SK-N-SH (cell line): ENCODE measurements around the gene LPIN2. TPM values are rescaled to one million over a fixed set of nuclear protein-coding genes. Genes with fewer than 3 reads are reported as not detected.

Source experiments
- CTCF ChIA-PET: fragments of 300-600, 350-600 bp; formaldehyde crosslinking; extraction: SDS; loops from one replicate; lab custom pipeline; 2021; lab: Yijun Ruan, JAX
- POLR2A ChIA-PET: fragments of 350-600 bp; sonication (Branson Sonifier 250); formaldehyde crosslinking; extraction: SDS; loops from one replicate; lab custom pipeline; 2020; ENCODE audit warnings: antibody characterized with exemption, inconsistent platforms; lab: Yijun Ruan, JAX
- DNase-seq: peaks from one replicate; pipeline ENCODE4 v3.0.0; 2012
- H2AFZ ChIP-seq: fragments of 200-600 bp; sonication (generic); 2 replicates; pipeline ENCODE4 v1.8.1; 2016; ENCODE audit warnings: antibody characterized with exemption, mild to moderate bottlenecking, low read depth
- H3F3A ChIP-seq: fragments of 200-600 bp; sonication (generic); replicated peaks from 2 replicates; pipeline ENCODE3; 2016; ENCODE audit warnings: antibody characterized with exemption, mild to moderate bottlenecking; ENCODE audit not compliant: insufficient read depth
- H3K27ac ChIP-seq, 2 experiments: fragments of 200-500 bp in 1 of 2; fragments of 200-600 bp in 1 of 2; sonication (Bioruptor generic) in 1 of 2; sonication (generic), shearing (Covaris generic) in 1 of 2; 2 replicates each; pipeline versions ENCODE4 v1.5.1 to v1.6.1; 2014 to 2016; ENCODE audit warnings: low read depth in 2 of 2, inconsistent platforms in 1 of 2, low read length in 1 of 2, mild to moderate bottlenecking in 1 of 2, mixed read lengths in 1 of 2
- H3K27me3 ChIP-seq: fragments of 200-600 bp; sonication (generic), shearing (Covaris generic); 2 replicates; pipeline ENCODE4 v1.6.1; 2016; ENCODE audit warnings: mixed run types; ENCODE audit not compliant: insufficient read depth
- H3K36me3 ChIP-seq, 2 experiments: fragments of 200-500 bp in 1 of 2; fragments of 200-600 bp in 1 of 2; sonication (Bioruptor generic) in 1 of 2; sonication (generic) in 1 of 2; replicated peaks in 1 of 2; 2 replicates each; pipeline versions ENCODE3 to v1.5.1; 2014 to 2016; ENCODE audit warnings: low read length in 1 of 2, mild to moderate bottlenecking in 1 of 2; ENCODE audit not compliant: insufficient read depth in 2 of 2, control insufficient read depth in 1 of 2
- H3K4me1 ChIP-seq, 2 experiments: fragments of 200-500 bp in 1 of 2; fragments of 200-600 bp in 1 of 2; sonication (Bioruptor generic) in 1 of 2; sonication (generic), shearing (Covaris generic) in 1 of 2; 2 replicates each; pipeline versions ENCODE4 v1.5.1 to v1.6.1; 2014 to 2016; ENCODE audit warnings: low read depth in 1 of 2, low read length in 1 of 2, mixed run types in 1 of 2; ENCODE audit not compliant: insufficient read depth in 2 of 2, control insufficient read depth in 1 of 2
- H3K4me2 ChIP-seq: fragments of 200-600 bp; sonication (generic), shearing (Covaris generic); 2 replicates; pipeline ENCODE4 v1.6.1; 2017; ENCODE audit warnings: mixed run types
- H3K4me3 ChIP-seq, 2 experiments: fragments of 200-500 bp in 1 of 2; fragments of 200-600 bp in 1 of 2; sonication (Bioruptor generic) in 1 of 2; sonication (generic), shearing (Covaris generic) in 1 of 2; 2 replicates each; pipeline versions ENCODE4 v1.5.1 to v1.8.1; 2014 to 2016; ENCODE audit warnings: low read depth in 2 of 2, inconsistent platforms in 1 of 2, low read length in 1 of 2, mild to moderate bottlenecking in 1 of 2, mixed read lengths in 1 of 2, moderate library complexity in 1 of 2
- H3K79me2 ChIP-seq: fragments of 200-600 bp; sonication (generic); 2 replicates; pipeline ENCODE4 v1.8.1; 2017; ENCODE audit warnings: mild to moderate bottlenecking; ENCODE audit not compliant: insufficient read depth
- H3K9ac ChIP-seq: fragments of 200-600 bp; sonication (generic); 2 replicates; pipeline ENCODE4 v1.6.1; 2017; ENCODE audit warnings: mixed run types
- H3K9me2 ChIP-seq: fragments of 200-600 bp; sonication (generic); 2 replicates; pipeline ENCODE4 v1.6.1; 2017; ENCODE audit warnings: mixed run types
- H3K9me3 ChIP-seq: fragments of 200-600 bp; sonication (generic); 2 replicates; pipeline ENCODE4 v1.6.1; 2017; ENCODE audit warnings: mixed run types, mild to moderate bottlenecking, moderate library complexity
- H4K20me1 ChIP-seq: fragments of 200-600 bp; sonication (generic); 2 replicates; pipeline ENCODE4 v1.6.1; 2017; ENCODE audit warnings: mild to moderate bottlenecking, mixed run types; ENCODE audit not compliant: insufficient read depth
- CHD2 ChIP-seq: fragments of 150-350 bp; IDR thresholded peaks from 2 replicates; pipeline ENCODE4 v1.6.1; 2018; ENCODE audit warnings: low read length; ENCODE audit not compliant: partially characterized antibody
- EP300 ChIP-seq, 2 experiments: IDR thresholded peaks; 2 replicates each; pipeline versions ENCODE4 v1.4.0 to v1.6.1; 2012; ENCODE audit warnings: borderline replicate concordance in 1 of 2, low read depth in 1 of 2, low read length in 1 of 2
- FOXJ3 ChIP-seq: sonication (generic); formaldehyde crosslinking; IDR thresholded peaks from 2 replicates; pipeline ENCODE4 v1.5.1; 2020; ENCODE audit warnings: mild to moderate bottlenecking, missing genetic modification reagents
- FOXM1 ChIP-seq: IDR thresholded peaks from 2 replicates; pipeline ENCODE4 v1.4.0; 2012; ENCODE audit warnings: low read depth, mild to moderate bottlenecking
- GATA2 ChIP-seq: sonication (generic); formaldehyde crosslinking; IDR thresholded peaks from 2 replicates; pipeline ENCODE4 v1.5.0; 2020; ENCODE audit warnings: mild to moderate bottlenecking, missing genetic modification reagents
- IRF3 ChIP-seq: fragments of 150-350 bp; IDR thresholded peaks from 2 replicates; pipeline ENCODE4 v1.6.1; 2016; ENCODE audit warnings: mild to moderate bottlenecking, low read depth, low read length
- MEF2A ChIP-seq: IDR thresholded peaks from 2 replicates; pipeline ENCODE4 v1.4.0; 2012; ENCODE audit warnings: low read depth, borderline replicate concordance
- MXI1 ChIP-seq: IDR thresholded peaks from 2 replicates; pipeline ENCODE4 v1.6.1; 2012; ENCODE audit warnings: mild to moderate bottlenecking, low read depth, low read length, improper control_type of control experiment
- NFIC ChIP-seq: IDR thresholded peaks from 2 replicates; pipeline ENCODE4 v1.4.0; 2012; ENCODE audit warnings: borderline replicate concordance
- PBX3 ChIP-seq: IDR thresholded peaks from 2 replicates; pipeline ENCODE4; 2012
- POLR2AphosphoS5 ChIP-seq: IDR thresholded peaks from 2 replicates; pipeline ENCODE4 v1.6.1; 2012; ENCODE audit warnings: low read depth, low read length
- RAD21 ChIP-seq: IDR thresholded peaks from 2 replicates; pipeline ENCODE4 v1.6.1; 2012; ENCODE audit warnings: mild to moderate bottlenecking, low read length
- RXRA ChIP-seq: IDR thresholded peaks from 2 replicates; pipeline ENCODE4 v1.4.0; 2012; ENCODE audit warnings: low read depth, mild to moderate bottlenecking, borderline replicate concordance
- SIN3A ChIP-seq: IDR thresholded peaks from 2 replicates; pipeline ENCODE4 v1.6.1; 2012; ENCODE audit warnings: low read depth, mild to moderate bottlenecking, low read length, moderate library complexity, borderline replicate concordance
- TCF12 ChIP-seq: IDR thresholded peaks from 2 replicates; pipeline ENCODE4 v1.4.0; 2012
- TEAD4 ChIP-seq: IDR thresholded peaks from 2 replicates; pipeline ENCODE4 v1.4.0; 2012; ENCODE audit warnings: mild to moderate bottlenecking, borderline replicate concordance; ENCODE audit not compliant: insufficient read depth
- USF1 ChIP-seq: IDR thresholded peaks from 2 replicates; pipeline ENCODE4 v1.4.0; 2012; ENCODE audit warnings: low read depth, borderline replicate concordance
- YY1 ChIP-seq: IDR thresholded peaks from 2 replicates; pipeline ENCODE4 v1.4.0; 2012; ENCODE audit warnings: low read depth, mild to moderate bottlenecking
- ZBTB33 ChIP-seq: IDR thresholded peaks from 2 replicates; pipeline ENCODE4 v1.4.0; 2012; ENCODE audit warnings: low read depth, borderline replicate concordance
- WGBS: methylation state at CpG from one replicate; pipeline ENCODE4 v1.1.6; 2017; ENCODE audit warnings: low lambda C conversion rate; 5-methylcytosine and 5-hydroxymethylcytosine counted together
- polyA plus RNA-seq, 3 experiments: library from polyadenylated mRNA; depleted of rRNA; stranded (reverse); fragments of >200 nt; gene quantifications; 2 replicates each; pipeline ENCODE4 v1.2.3, GENCODE V29; 2012

The LPIN2 gene
- polyA plus RNA-seq, 1 of the 3 experiments (the other 2 are of a cell fraction), result 19.3 TPM

GRCh38 chr18:2984091-2984490, 28.9 kb downstream of the LPIN2 start (continued):
- TF ChIP-seq MXI1 (no peak), IRF3 (no peak), MEF2A (no peak), USF1 (no peak), SIN3A (no peak), GATA2 (CRISPR knock-in tag) (no peak), NFIC (no peak)

- peak overlapping the region; percentile 44 for H3K4me2 ChIP-seq
- CTCF ChIA-PET, result interaction anchor here (0.8 to 1.8 kb wide), 3 partner anchors 15 to 146 kb away, joined by 3 to 4 read pairs (median 3); no protein-coding TSS in a partner anchor
- no peaks in the 10 kb centered on the region for H3K27me3 ChIP-seq
- no peak overlapping the region for H2AFZ ChIP-seq
- no peak overlapping the region for H3K9ac ChIP-seq
- peaks cover 14 to 41% of the 10 kb centered on the region in 2 experiments for H3K4me1 ChIP-seq
- POLR2A ChIA-PET, result no interaction called here
- no peaks in the 10 kb centered on the region for H3K9me2 ChIP-seq
- no peak for TF ChIP-seq ZBTB33
- no peak for TF ChIP-seq TCF12
- no peak for TF ChIP-seq USF1
- TF ChIP-seq RXRA, result no peak
- TF ChIP-seq MEF2A, result no peak
- TF ChIP-seq CHD2, result no peak
- no peak for TF ChIP-seq TEAD4
- TF ChIP-seq FOXM1, result no peak
- TF ChIP-seq SIN3A, result no peak
- no peak for TF ChIP-seq EP300 (IDR thresholded peaks at IDR 0.05; ENCODE audit: borderline replicate concordance in 1 of 2, low read depth in 1 of 2, low read length in 1 of 2)
- TF ChIP-seq PBX3, result no peak
- no peak for TF ChIP-seq FOXJ3 (CRISPR knock-in tag)
- no peak for TF ChIP-seq GATA2 (CRISPR knock-in tag)
- TF ChIP-seq YY1, result no peak
- TF ChIP-seq RAD21, result no peak
- TF ChIP-seq POLR2AphosphoS5, result no peak
- peaks cover 58% of the 10 kb centered on the region for H3F3A ChIP-seq
- 0 out of 2 replicates have a peak, but pooled peaks cover 5% of the 10 kb centered on the region for H3K9me3 ChIP-seq
- H3K79me2 ChIP-seq, result peaks cover 89% of the 10 kb centered on the region
- no peaks in the 10 kb centered on the region for H4K20me1 ChIP-seq
- H3K27ac ChIP-seq, result peak overlapping the region; percentile 69 to 96; a peak in 2 of 4 replicates
- WGBS, result 95% methylated on average over 2 of the region's 2 CpGs
- H3K4me3 ChIP-seq, result no peak overlapping the region
- DNase-seq, result no peak
- H3K36me3 ChIP-seq, result peaks cover 2 to 14% of the 10 kb centered on the region in 2 experiments
These were observed 29.6 kb downstream of the LPIN2 start for GRCh38 chr18:2983296-2983695.
